Activated T-helper 1 cell treated with anti-CD3 and anti-CD28 coated beads, Interleukin-2, amount 50 U/mL, for 16 hours (primary cell): ENCODE results near the gene CAMK1D.

Source experiments
- DNase-seq, 2 donors: peaks; one replicate each; pipeline ENCODE4 v3.0.0-alpha.2; 2020; ENCODE audit warnings: low read depth in 1 of 2, low spot score in 1 of 2

Gene CAMK1D

DNA sequence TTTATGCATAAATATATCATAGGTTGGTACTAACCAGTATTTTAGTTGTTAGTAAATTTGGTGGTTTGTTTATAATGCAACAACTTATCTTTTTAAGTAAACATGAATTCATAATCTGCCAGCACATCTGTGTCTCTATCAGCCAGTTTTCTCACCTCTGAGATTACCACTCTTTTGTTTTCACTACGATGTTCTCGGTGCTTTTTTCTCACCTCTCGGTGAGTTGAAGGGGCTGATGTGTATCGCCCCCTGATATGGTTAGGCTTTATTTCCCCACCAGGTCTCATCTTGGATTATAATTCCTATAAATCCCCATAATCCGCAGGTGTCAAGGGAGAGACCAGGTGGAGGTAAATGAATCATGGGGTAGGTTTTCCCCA lies 114.1 kb downstream of the CAMK1D start:
- DNase-seq = no peak

DNA sequence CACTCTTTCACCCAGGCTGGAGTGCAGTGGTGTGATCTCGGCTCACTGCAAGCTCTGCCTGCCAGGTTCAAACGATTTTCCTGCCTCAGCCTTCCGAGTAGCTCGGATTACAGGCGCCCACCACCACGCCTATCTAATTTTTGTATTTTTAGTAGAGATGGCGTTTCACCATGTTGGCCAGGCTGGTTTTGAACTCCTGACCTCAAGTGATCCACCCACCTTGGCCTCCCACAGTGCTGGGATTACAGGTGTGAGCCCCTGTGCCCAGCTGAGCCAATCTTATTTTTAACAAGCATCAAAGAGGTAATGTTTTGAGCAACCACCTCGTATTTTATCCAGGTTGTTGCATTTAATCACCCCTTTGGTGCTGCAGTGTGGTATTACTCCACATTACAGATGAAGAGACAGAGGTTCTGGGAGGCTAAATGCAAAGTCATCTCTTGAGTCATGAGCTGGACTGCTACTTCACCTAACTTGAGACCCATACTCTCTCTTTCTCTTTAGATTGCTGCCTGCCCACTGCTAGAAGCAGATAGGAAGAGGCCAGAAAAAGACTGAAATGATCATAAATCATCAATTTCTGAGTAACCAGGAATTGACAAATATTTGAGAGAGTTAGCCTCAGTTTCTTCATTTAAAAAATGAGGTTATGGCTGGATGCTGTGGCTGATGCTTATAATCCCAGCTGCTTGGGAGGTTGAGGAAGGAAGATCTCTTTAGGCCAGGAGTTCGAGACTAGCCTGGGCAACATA lies 116.2 kb downstream of the CAMK1D start:
- DNase-seq = no peak

DNA sequence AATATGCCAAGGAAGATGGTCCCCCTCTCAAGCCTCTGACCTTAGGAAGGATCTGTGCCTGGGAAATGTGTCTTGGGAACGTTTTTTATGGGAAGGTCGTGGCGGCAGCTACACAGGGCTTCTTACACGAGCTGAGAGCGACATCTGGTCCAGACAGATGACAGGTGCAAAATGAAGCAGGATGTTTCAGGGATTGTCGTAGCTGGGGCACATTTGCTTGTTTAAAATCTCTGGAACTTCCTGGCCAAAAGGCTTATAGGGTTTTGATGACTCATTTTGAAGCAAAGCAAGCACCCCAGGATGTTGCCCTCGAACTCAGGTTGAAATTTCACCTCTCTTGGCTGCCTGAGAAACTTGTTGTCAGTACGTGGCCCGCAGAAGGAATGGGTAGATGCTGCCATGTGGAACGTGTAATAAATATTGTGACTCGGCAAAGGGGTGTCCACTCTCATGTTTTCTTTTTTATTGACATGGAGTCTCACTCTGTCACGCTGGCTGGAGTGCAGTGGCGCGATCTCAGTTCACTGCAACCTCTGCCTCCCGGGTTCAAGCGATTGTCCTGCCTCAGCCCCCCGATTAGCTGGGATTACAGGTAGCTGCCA lies 117.5 kb downstream of the CAMK1D start:
- no peak for DNase-seq

DNA sequence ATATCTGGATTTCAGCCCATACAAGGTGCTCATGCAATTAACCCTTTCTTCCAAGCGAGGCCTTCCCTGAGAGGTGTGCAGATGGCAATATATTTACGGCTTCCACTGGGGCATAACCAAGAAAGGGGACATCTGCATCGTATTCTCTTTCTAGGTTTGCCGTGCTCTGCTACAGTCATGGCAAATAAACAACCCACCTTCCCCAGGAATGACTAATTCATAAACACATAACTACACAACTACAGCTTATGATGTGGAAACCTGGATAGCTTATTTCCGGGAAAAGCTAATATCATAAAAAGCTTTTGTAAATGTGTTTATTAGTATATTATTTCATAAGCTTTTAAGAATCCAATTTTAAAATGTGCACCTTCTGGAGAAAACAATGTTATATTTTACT lies 120.0 kb downstream of the CAMK1D start:
- DNase-seq = no peak

DNA sequence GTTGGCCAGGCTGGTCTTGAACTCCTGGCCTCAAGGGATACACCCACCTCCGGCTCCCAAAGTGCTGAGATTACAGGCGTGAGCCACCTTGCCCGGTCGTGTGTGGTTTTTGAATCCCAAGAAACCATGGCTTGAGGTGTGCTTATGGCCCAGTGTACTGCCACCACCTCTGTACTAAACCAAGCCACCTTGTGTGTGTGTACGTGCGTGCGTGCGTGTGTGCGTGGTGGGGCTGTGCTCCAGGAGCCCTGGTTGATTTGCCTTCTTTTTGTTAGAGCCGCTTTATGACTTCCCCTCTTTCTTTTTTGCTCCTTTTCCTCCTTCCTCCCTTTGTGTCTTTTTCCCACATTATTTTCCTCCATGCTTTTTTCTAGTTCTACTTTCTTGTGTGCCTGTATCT lies 121.4 kb downstream of the CAMK1D start:
- DNase-seq = no peak

DNA sequence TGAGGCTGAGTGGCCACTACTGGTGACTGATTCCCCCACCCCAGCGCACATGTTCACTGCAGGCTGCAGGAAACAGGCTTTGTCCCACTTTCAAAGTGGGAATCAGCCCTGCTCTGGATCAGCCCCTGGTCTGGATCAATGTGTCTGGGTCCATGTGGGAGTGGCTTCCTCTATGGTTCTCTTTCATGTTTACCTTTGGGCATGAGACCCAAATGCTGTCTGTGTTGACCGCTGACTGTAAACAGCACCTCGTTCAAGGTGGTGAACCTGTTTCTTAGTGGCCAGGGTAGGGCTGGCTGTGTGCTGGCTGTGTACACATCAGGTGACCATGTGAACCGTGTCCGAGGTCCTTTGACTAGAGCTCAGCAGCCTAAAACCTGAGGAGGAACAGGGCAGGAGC lies 121.8 kb downstream of the CAMK1D start:
- no peak for DNase-seq

DNA sequence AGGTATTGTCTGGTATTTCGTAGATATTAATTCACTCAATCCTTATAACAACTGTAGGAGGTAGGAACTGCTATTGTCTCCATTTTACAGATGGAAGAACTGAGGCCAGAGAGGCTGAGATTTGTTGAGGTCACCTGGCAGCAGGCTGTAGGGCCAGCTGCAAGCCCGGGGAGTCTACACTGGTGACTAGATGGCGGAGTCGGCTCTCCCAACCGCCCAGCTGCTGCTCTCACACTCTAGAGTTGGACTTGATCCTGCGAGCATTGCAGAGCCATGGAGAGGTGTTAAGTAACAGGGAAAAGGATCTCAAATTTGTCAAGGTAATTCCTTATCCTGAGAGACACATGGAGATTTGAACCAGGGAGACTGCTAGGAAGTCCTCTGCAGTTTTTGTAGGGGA lies 124.1 kb downstream of the CAMK1D start:
- DNase-seq = no peak

DNA sequence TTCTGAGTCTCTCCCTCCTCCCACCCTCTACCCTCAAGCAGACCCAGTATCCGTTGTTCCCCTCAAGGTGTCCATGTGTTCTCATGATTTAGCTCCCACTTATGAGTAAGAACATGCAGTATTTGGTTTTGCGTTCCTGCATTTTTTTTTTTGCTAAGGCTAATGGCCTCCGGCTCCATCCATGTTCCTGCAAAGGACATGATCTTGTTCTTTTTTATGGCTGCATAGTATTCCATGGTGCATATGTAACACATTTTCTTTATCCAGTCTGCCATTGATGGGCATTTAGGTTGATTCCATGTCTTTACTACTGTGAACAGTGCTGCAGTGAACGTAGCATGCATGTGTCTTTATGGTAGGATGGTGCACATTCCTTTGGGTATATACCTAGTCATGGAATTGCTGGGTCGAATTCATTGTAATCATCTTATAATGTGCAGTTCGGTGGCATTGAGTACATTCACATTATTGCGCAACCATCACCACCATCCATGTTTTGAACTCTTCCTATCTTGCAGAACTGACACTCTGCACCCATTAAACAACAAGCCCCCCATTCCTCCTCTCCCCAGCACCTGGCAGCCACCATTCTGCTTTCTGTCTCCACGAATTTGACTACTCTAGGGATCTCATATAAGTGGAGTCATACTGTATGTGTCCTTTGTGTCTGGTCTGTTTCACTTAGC lies 125.5 kb downstream of the CAMK1D start:
- no peak for DNase-seq

DNA sequence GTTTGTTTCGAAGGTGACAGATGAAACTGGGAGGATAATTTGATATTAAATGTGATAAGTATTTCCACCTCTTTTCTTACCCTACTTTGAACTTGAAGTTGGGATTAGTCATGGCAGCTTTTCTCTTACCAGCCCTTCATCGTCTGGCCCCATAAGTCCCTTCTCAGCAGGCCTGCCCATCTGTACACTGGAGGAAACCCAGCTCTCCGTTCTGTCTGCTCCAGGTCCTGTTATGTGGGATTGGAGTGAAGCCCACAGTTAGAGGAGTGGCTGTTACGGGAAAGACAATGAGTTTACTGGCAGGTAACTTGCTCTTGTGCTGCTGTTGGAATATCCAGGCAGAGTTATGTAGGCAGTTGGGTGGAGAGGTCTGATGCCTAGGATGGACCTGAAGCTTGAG lies 127.3 kb downstream of the CAMK1D start:
- no peak for DNase-seq

DNA sequence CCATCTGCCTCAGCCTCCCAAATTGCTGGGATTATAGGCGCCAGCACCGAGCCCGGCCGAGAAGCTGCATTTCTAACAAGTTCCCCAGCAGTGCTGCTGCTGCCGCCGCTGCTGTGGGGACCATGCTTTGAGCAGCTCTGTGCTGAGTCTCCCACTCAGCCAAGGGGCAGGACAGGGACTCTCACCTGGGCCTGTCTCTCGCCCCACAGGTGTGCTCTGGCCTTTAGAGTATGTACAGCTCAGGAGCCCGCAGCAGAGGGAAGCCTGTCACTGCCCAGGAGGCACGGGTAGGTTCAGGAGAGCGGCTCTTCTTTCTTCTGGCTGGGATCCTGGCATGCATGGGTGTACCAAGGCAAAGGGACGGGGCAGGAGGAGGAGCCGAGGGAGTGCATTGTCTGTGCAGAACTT lies 130.1 kb downstream of the CAMK1D start:
- DNase-seq = no peak

DNA sequence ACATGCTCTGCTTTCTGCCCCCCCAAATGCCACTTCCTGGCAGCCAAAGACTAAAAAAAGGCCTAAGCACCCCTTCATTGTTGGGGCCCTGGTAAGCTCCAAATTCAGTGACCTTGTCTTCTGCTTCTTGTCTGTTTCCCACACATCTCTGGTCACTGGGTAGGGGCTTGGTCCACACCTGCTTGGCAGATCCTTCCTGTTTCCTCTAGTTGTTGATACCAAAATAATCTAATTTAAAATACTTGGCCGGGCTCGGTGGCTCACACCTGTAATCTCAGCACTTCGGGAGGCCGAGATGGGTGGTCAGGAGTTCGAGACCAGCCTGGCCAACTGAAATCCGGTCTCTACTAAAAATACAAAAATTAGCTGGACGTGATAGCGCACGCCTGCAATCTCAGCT lies 130.6 kb downstream of the CAMK1D start:
- DNase-seq = no peak

DNA sequence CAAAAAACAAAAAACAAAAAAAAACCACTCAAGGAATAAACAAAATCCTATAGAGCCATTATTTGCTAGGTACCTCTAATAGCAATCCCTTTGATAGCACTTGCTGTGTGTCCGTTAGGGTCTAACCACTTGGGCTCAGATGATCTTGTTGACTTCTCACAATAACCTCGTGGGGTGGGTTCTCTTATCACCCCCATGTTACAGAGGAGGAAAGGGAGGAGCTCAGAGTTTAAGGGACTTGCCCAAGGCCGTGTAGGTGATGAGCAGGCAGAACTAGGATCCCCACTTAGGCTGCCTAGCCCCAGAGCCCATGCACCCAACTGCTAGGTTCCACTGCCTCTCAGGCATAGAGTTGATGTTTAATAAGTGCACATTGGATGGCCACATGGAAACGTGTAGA lies 131.1 kb downstream of the CAMK1D start:
- DNase-seq = no peak

DNA sequence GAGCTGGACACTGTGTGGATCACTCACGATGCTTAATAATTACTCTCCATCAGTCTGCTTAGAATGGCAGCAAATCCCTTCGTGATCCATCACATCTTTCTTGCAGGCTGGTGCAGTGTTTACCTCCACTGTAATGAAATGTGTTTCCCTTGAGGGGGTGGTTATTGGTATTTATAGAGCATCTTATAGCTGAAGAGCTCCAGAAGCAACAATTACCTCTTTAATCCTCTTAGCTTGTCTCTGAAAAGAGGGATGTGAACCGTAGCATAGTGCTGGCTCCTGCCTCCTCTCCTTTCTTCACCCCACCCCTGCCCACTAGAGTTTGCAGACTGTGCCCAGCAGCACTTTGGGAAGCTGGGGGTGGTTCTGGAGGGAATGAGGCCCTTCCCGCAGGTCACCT lies 132.6 kb downstream of the CAMK1D start:
- no peak for DNase-seq

DNA sequence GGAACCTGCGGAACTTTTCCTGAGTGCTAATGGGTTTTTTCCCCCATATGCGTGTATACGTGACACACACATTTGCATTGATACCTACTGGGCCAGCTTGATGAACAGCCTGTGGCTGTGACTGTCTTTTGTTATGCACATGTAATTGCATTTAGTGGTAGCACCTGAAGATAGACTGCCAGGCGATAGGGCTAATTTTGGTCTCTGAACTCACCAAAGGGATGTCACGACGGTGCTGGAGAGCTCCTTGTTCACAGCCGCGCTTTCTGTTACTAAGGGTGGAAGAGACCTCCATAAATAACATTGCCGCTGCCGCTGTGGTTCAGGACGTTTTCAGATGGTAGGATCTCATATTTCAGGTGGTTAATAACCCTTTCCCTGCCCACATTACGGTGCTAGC lies 133.2 kb downstream of the CAMK1D start:
- no peak for DNase-seq

DNA sequence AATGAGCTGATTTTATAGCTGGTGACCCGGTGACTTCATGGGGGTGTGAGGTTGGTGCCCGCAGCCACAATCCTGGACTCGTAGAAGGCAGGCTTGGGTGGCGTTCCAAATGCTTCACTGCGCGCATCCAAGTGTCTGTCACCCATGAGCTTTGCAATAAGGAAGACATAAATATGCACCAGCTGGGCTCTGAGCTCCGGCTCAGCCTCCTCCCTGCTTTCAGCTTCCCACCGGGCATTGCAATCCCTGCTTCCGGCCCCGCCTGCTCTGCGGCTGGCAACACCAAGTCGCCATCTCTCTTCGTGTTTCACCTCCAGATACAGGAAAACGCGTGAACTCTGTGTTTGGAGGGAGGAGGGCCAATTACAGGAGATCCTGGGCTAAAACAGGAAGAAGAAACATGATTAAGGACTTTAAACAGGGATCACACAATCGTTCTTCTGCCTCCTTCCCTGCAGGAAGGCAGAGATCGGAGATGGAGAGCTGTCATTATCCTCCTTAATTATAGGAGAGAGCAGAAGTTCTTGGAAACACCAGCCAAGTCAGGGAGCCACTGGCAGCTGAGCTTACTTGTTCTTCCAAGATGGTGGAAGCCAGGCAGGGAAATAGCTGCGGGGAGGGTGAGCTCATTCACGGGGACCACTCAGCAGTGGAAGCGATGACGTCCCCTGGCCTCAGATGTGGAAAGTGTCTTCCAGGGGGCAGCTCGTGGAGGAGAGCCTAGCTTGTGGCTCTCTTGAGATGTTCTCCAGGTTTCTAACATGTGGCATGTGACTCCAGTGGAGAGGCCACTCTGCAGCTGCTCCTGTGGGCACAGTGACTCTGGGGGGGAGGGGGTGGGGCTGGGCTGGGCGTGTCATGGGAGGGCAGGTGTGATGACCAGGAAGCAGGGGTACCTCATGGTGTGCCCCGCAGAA lies 134.9 kb downstream of the CAMK1D start:
- DNase-seq = no peak

DNA sequence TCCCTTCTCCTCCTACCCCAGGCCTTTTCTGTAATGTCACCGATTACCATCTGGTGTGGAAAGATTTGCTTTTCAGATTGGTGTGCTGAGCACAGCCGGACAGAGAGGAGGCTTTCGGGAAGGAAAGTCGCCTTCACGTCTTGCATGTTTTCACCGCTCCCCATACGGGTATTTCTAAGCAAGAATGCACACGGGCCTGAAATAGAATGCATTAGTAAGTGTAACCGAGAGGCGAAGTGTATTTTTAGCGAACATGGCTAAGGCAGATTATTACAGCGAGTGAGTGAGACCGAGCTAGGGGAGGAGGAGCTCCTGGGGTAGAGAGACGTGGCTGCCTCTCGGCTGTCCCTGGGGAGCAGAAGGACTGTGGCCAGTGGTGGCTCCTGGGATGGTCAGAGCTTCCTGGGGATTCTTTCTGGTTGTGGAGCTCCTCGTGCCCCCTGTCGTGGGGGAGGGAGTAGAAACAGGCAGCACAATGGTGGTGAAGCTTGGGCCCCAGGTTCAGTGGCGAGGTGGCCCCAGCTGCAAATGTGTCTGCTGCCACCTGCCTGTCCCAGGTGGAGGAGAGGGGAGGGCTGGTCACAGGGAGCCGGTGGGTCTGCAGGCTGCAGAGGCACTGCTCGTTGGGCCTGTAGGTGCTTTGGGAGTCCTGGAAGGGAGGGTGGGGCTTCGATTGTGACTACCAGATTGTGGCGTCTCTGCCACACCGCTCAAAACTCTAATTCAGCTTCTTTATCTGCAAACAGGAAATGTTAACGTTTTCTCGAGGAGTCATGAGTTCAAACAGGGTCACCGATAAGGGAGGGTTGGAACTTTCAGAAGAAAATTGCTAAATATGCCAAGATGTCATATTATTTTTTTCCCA lies 135.8 kb downstream of the CAMK1D start:
- peak in 1 of 2 donors; percentile 11 for DNase-seq

DNA sequence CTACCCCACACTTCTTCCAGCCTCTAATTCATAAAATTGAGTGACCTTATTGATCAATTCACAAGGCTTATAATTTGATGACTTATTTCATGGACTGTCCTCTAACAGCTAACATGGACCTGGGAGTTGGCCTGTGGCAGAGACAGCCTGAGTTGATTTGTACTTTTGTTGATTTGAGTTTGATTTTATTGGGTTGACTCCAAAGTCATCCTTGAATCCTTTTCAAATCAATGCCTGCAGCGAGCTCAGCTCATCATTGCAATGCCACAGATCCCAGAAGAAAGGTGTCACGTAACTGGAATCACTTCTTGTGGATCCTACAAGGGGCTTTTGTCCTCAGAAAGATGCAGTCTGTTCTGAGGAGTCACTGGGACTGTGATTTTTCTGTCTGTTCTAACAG lies 138.0 kb downstream of the CAMK1D start:
- no peak for DNase-seq

DNA sequence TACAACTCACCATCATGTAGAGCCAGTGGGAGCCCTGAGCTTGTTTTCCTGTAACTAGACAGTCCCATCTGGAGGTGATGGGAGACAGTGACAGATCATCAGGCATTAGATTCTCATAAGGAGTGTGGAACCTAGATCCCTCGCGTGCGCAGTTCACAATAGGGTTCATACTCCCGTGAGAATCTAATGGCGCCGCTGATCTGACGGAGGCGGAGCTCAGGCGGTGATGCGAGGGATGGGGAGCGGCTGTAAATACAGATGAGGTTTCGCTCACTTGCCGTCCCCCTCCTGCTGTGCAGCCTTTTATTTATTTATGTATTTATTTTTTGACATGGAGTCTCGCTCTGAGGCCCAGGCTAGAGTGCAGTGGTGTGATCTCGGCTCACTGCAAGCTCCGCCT lies 139.3 kb downstream of the CAMK1D start:
- no peak for DNase-seq

DNA sequence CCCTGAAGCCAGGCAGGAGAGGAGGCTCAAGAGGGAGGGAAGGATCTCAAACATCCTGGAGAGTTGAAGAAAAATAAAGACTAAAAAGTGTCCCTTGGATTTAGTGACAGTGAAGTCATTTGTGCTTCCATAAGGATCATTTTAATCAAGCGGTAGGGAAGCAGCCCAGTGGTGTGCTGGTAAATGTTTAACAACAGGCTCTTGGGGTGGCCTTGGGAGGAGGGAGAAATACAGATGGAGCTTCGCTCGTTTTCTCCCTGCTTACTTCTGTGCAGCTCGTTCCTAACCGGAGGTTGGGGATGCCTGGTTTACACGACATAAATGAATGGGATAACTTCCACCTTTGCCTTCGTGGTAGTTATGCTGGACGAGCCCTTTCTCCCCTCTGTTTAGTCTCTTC lies 140.0 kb downstream of the CAMK1D start:
- no peak for DNase-seq

DNA sequence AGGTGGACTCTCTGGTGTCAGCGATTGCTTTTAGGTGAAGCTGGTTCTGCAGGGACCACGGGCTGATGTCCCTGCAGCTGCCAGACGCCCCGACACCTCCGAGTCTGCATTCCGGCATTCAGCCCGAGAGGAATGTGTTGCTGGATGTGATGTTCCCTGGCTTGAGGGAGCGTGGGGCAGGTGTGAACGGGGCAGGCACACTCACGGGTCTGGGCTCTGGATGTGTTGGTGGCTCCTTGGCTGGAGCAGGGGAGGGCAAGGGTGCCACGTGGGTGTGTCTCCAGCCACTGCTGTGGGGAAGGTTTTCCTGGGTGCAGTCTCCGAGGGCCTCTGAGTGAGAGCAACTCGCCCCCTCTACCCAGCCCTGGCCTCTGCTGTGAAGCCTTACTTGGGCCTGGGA lies 140.5 kb downstream of the CAMK1D start:
- DNase-seq = no peak

DNA sequence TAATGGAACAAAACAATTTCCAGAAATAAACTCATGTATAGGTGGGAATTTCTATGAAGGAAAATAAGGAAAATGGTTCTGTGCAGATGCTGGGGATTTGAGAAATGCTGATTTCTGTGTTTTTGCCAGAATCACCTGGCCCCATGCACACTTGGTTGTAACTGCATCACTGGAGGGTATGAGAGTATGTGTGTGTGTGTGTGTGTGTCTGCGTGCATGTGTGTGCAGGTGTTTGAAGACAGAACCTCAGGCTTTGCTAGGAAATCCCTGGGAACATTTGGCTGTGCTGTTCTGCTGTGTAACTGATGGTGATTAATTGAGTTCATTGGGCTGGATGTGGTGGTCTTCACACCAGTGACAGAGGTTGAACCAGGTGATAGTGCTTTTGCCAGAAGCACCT lies 141.6 kb downstream of the CAMK1D start:
- DNase-seq = no peak
